WTC11 (cell line): ENCODE data around the gene SPOCK1. TPM values are rescaled to one million over a fixed set of nuclear protein-coding genes. Genes with fewer than 3 reads are reported as not detected.
"Not testable (repeated sequence)": the region's sequence is repeated elsewhere in the genome, so short reads cannot be mapped to it uniquely, and the experiment has no call there.

Source experiments
- ATAC-seq: fragments of 200-7000 bp; cut with Tn5 transposase; 2 replicates; pipeline ENCODE4 v1.10.0; 2021; ENCODE audit warnings: mild to moderate bottlenecking, moderate library complexity
- CTCF ChIA-PET: fragments of 300-600 bp; sonication (Branson Sonifier 250); formaldehyde crosslinking; loops from one replicate; lab custom pipeline; 2021; ENCODE audit warnings: antibody characterized with exemption; lab: Charles Lee
- POLR2A ChIA-PET: fragments of 350-600 bp; sonication (Branson Sonifier 250); formaldehyde crosslinking; loops from one replicate; lab custom pipeline; 2021; ENCODE audit warnings: antibody characterized with exemption; lab: Charles Lee
- DNase-seq: peaks from one replicate; pipeline ENCODE4 v3.0.0; 2021; ENCODE audit warnings: low spot score
- H3K27ac Mint-ChIP-seq: 2 replicates; pipeline ENCODE4 v1.8.0; 2021; ENCODE audit warnings: mixed read lengths
- H3K27me3 Mint-ChIP-seq: 2 replicates; pipeline ENCODE4 v1.8.0; 2021; ENCODE audit warnings: low read depth, mild to moderate bottlenecking, moderate library complexity, mixed read lengths
- H3K36me3 Mint-ChIP-seq: 2 replicates; pipeline ENCODE4 v1.8.0; 2021; ENCODE audit warnings: mixed read lengths
- H3K4me1 Mint-ChIP-seq: 2 replicates; pipeline ENCODE4 v1.8.0; 2022; ENCODE audit warnings: mixed read lengths
- H3K4me3 Mint-ChIP-seq: 2 replicates; pipeline ENCODE4 v1.8.0; 2021; ENCODE audit warnings: mild to moderate bottlenecking, moderate library complexity, mixed read lengths
- H3K9me3 Mint-ChIP-seq: 2 replicates; pipeline ENCODE4 v1.8.0; 2021; ENCODE audit warnings: mixed read lengths
- E2F4 ChIP-seq: sonication (generic); formaldehyde crosslinking; IDR thresholded peaks from 2 replicates; pipeline ENCODE4 v1.8.1; 2022; ENCODE audit warnings: low read depth, mild to moderate bottlenecking, moderate library complexity, missing genetic modification reagents, borderline replicate concordance
- ETV6 ChIP-seq: sonication (generic); formaldehyde crosslinking; IDR thresholded peaks from 2 replicates; pipeline ENCODE4 v1.8.1; 2022; ENCODE audit warnings: mild to moderate bottlenecking, missing genetic modification reagents
- FOXK1 ChIP-seq: sonication (generic); formaldehyde crosslinking; IDR thresholded peaks from 2 replicates; pipeline ENCODE4 v1.8.0; 2022; ENCODE audit warnings: mild to moderate bottlenecking, moderate library complexity, missing genetic modification reagents
- GRHL2 ChIP-seq: fragments of 250-450 bp; sonication (Bioruptor Pico); IDR thresholded peaks from 2 replicates; pipeline ENCODE4 v1.8.0; 2022; ENCODE audit warnings: mild to moderate bottlenecking, moderate library complexity; ENCODE audit not compliant: insufficient replicate concordance, severe bottlenecking
- JAZF1 ChIP-seq: fragments of 250-450 bp; sonication (Bioruptor Pico); IDR thresholded peaks from 2 replicates; pipeline ENCODE4 v1.9.0; 2021; ENCODE audit warnings: moderate library complexity, mild to moderate bottlenecking, inconsistent platforms
- MAX ChIP-seq: sonication (generic); formaldehyde crosslinking; IDR thresholded peaks from 2 replicates; pipeline ENCODE4 v1.8.0; 2022; ENCODE audit warnings: mild to moderate bottlenecking, missing genetic modification reagents
- NR3C1 ChIP-seq: sonication (generic); formaldehyde crosslinking; conservative IDR thresholded peaks from 2 replicates; pipeline ENCODE4 v1.8.1; 2023; ENCODE audit warnings: low read depth, mild to moderate bottlenecking, missing genetic modification reagents
- OVOL2 ChIP-seq: fragments of 250-450 bp; sonication (Bioruptor Pico); IDR thresholded peaks from 2 replicates; pipeline ENCODE4 v1.9.0; 2021; ENCODE audit warnings: mild to moderate bottlenecking, borderline replicate concordance
- RELA ChIP-seq: sonication (generic); formaldehyde crosslinking; IDR thresholded peaks from 2 replicates; pipeline ENCODE4 v1.8.1; 2022; ENCODE audit warnings: missing genetic modification reagents, mild to moderate bottlenecking, borderline replicate concordance
- SMAD3 ChIP-seq: sonication (generic); formaldehyde crosslinking; IDR thresholded peaks from 2 replicates; pipeline ENCODE4 v1.8.0; 2022; ENCODE audit warnings: missing genetic modification reagents, mild to moderate bottlenecking, borderline replicate concordance
- ZBTB21 ChIP-seq: sonication (generic); formaldehyde crosslinking; IDR thresholded peaks from 2 replicates; pipeline ENCODE4 v1.8.1; 2023; ENCODE audit warnings: mild to moderate bottlenecking, missing genetic modification reagents, borderline replicate concordance
- ZMAT4 ChIP-seq: fragments of 250-450 bp; sonication (Bioruptor Pico); IDR thresholded peaks from 2 replicates; pipeline ENCODE4 v1.9.0; 2021; ENCODE audit warnings: mild to moderate bottlenecking
- ZNF138 ChIP-seq: sonication (generic); formaldehyde crosslinking; conservative IDR thresholded peaks from 2 replicates; pipeline ENCODE4 v1.8.1; 2022; ENCODE audit warnings: mild to moderate bottlenecking, moderate library complexity, missing genetic modification reagents
- ZNF219 ChIP-seq: sonication (generic); formaldehyde crosslinking; IDR thresholded peaks from 2 replicates; pipeline ENCODE4 v1.8.0; 2023; ENCODE audit warnings: missing genetic modification reagents, mild to moderate bottlenecking, borderline replicate concordance
- ZNF416 ChIP-seq: fragments of 250-450 bp; sonication (Bioruptor Pico); IDR thresholded peaks from 2 replicates; pipeline ENCODE4 v1.9.0; 2021; ENCODE audit warnings: mild to moderate bottlenecking, inconsistent platforms
- total RNA-seq: library from RNA; stranded (reverse); gene quantifications from 3 replicates; pipeline ENCODE4 v1.2.3, GENCODE V29; 2021
- TF ChIP-seq, protein P1 (sequence below): fragments of 250-450 bp; sonication (Bioruptor Pico); IDR thresholded peaks from 2 replicates; pipeline ENCODE4 v1.9.0; 2021; ENCODE audit warnings: mild to moderate bottlenecking
- TF ChIP-seq, protein P2 (sequence below): sonication (generic); formaldehyde crosslinking; IDR thresholded peaks from 2 replicates; pipeline ENCODE4 v1.8.1; 2023; ENCODE audit warnings: mild to moderate bottlenecking, missing genetic modification reagents, borderline replicate concordance
- TF ChIP-seq, protein P3 (sequence below): sonication (generic); formaldehyde crosslinking; IDR thresholded peaks from 2 replicates; pipeline ENCODE4 v1.8.1; 2023; ENCODE audit warnings: mild to moderate bottlenecking, moderate library complexity, missing genetic modification reagents

SPOCK1 gene
- total RNA-seq, 1 experiment from 2014 or later, result 15.2 TPM

GRCh38 chr5:137233726-137234125 lies 265.4 kb downstream of the SPOCK1 start:
- Mint-ChIP-seq H3K27ac (no peak overlapping the region), H3K27me3 (no peaks in the 10 kb centered on the region), H3K4me3 (no peak overlapping the region), H3K36me3 (no peaks in the 10 kb centered on the region), H3K4me1 (0 out of 2 replicates have a peak, but pooled peaks cover 3% of the 10 kb centered on the region), H3K9me3 (peaks cover 9% of the 10 kb centered on the region)
- POLR2A ChIA-PET, result no interaction called here
- no peak for DNase-seq
- no peak for ATAC-seq
- TF ChIP-seq RELA (CRISPR knock-in tag), result no peak
- TF ChIP-seq, protein P1, sequence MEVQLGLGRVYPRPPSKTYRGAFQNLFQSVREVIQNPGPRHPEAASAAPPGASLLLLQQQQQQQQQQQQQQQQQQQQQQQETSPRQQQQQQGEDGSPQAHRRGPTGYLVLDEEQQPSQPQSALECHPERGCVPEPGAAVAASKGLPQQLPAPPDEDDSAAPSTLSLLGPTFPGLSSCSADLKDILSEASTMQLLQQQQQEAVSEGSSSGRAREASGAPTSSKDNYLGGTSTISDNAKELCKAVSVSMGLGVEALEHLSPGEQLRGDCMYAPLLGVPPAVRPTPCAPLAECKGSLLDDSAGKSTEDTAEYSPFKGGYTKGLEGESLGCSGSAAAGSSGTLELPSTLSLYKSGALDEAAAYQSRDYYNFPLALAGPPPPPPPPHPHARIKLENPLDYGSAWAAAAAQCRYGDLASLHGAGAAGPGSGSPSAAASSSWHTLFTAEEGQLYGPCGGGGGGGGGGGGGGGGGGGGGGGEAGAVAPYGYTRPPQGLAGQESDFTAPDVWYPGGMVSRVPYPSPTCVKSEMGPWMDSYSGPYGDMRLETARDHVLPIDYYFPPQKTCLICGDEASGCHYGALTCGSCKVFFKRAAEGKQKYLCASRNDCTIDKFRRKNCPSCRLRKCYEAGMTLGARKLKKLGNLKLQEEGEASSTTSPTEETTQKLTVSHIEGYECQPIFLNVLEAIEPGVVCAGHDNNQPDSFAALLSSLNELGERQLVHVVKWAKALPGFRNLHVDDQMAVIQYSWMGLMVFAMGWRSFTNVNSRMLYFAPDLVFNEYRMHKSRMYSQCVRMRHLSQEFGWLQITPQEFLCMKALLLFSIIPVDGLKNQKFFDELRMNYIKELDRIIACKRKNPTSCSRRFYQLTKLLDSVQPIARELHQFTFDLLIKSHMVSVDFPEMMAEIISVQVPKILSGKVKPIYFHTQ (CRISPR knock-in tag), result no peak
- TF ChIP-seq OVOL2, result no peak
- TF ChIP-seq, protein P2, sequence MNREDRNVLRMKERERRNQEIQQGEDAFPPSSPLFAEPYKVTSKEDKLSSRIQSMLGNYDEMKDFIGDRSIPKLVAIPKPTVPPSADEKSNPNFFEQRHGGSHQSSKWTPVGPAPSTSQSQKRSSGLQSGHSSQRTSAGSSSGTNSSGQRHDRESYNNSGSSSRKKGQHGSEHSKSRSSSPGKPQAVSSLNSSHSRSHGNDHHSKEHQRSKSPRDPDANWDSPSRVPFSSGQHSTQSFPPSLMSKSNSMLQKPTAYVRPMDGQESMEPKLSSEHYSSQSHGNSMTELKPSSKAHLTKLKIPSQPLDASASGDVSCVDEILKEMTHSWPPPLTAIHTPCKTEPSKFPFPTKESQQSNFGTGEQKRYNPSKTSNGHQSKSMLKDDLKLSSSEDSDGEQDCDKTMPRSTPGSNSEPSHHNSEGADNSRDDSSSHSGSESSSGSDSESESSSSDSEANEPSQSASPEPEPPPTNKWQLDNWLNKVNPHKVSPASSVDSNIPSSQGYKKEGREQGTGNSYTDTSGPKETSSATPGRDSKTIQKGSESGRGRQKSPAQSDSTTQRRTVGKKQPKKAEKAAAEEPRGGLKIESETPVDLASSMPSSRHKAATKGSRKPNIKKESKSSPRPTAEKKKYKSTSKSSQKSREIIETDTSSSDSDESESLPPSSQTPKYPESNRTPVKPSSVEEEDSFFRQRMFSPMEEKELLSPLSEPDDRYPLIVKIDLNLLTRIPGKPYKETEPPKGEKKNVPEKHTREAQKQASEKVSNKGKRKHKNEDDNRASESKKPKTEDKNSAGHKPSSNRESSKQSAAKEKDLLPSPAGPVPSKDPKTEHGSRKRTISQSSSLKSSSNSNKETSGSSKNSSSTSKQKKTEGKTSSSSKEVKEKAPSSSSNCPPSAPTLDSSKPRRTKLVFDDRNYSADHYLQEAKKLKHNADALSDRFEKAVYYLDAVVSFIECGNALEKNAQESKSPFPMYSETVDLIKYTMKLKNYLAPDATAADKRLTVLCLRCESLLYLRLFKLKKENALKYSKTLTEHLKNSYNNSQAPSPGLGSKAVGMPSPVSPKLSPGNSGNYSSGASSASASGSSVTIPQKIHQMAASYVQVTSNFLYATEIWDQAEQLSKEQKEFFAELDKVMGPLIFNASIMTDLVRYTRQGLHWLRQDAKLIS (CRISPR knock-in tag), result no peak
- TF ChIP-seq E2F4 (CRISPR knock-in tag), result no peak
- TF ChIP-seq ETV6, result no peak
- CTCF ChIA-PET, result no interaction called here

DNA sequence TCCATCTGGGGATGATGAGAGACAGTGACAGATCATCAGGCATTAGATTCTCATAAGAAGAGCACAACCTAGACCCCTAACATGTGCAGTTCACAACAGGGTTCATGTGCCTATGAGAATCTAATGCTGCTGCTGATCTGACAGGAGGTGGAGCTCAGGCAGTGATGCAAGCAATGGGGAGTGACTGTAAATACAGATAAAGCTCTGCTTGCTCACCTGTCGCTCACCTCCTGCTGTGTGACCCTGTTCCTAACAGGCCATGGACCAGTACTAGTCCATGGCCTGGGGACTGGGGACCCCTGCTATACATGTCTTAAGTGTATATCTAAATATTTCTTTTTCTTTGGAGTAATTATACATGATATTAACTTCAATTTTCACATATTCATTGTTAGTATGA lies 265.8 kb downstream of the SPOCK1 start:
- DNase-seq, H3K4me3 Mint-ChIP-seq, H3K4me1 Mint-ChIP-seq, H3K27me3 Mint-ChIP-seq, CTCF ChIA-PET, POLR2A ChIA-PET, H3K27ac Mint-ChIP-seq, H3K36me3 Mint-ChIP-seq, ATAC-seq, H3K9me3 Mint-ChIP-seq: not testable (repeated sequence)

DNA sequence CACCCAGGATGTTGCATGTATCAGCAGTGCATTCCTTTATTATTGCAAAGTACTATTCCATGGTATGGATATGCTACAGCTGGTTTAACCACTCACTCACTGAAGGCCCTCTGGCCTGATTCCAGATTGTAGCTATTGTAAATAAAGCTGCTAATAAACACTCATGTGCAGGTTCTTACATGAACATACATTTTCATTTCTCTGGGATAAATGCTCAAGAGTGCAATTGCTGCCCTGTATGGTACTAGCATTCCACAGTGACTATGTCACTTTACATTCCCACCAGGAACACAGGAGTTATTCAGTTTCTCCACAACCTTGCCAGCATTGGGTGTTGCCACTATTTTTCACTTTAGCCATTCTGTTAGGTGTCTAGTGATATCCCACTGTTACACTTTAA lies 267.6 kb downstream of the SPOCK1 start:
- no peak for ATAC-seq
- ChIA-PET POLR2A (no interaction called here), CTCF (no interaction called here)
- Mint-ChIP-seq H3K4me3 (no peak overlapping the region), H3K27ac (no peak overlapping the region), H3K9me3 (peaks cover 9% of the 10 kb centered on the region), H3K27me3 (no peaks in the 10 kb centered on the region; the same call in 1 of the 2 replicates), H3K4me1 (0 out of 2 replicates have a peak, but pooled peaks cover 3% of the 10 kb centered on the region), H3K36me3 (no peaks in the 10 kb centered on the region)
- DNase-seq, result no peak
- TF ChIP-seq NR3C1 (CRISPR knock-in tag) (no peak), GRHL2 (CRISPR knock-in tag) (no peak), SMAD3 (CRISPR knock-in tag) (no peak), ZBTB21 (no peak), FOXK1 (CRISPR knock-in tag) (no peak), JAZF1 (CRISPR knock-in tag) (no peak), ZNF416 (CRISPR knock-in tag) (no peak), ZNF219 (no peak), ZNF138 (no peak), ZMAT4 (CRISPR knock-in tag) (no peak), MAX (CRISPR knock-in tag) (no peak)
- TF ChIP-seq, protein P3, sequence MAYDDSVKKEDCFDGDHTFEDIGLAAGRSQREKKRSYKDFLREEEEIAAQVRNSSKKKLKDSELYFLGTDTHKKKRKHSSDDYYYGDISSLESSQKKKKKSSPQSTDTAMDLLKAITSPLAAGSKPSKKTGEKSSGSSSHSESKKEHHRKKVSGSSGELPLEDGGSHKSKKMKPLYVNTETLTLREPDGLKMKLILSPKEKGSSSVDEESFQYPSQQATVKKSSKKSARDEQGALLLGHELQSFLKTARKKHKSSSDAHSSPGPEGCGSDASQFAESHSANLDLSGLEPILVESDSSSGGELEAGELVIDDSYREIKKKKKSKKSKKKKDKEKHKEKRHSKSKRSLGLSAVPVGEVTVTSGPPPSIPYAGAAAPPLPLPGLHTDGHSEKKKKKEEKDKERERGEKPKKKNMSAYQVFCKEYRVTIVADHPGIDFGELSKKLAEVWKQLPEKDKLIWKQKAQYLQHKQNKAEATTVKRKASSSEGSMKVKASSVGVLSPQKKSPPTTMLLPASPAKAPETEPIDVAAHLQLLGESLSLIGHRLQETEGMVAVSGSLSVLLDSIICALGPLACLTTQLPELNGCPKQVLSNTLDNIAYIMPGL (CRISPR knock-in tag), result no peak
- TF ChIP-seq, protein P2 (CRISPR knock-in tag), result no peak
